DOHH2 (cell line): ENCODE measurements around the gene CUZD1.

ENCODE experiments used
- H3F3A ChIP-seq: fragments of 200-600 bp; sonication (generic), shearing (Covaris generic); 2 replicates; pipeline ENCODE4 v1.6.0; 2016; ENCODE audit warnings: antibody characterized with exemption, mild to moderate bottlenecking; ENCODE audit not compliant: control insufficient read depth, insufficient read depth
- H3K27ac ChIP-seq: fragments of 200-600 bp; sonication (generic); 2 replicates; pipeline ENCODE4 v1.5.1; 2014; ENCODE audit warnings: low read depth, mild to moderate bottlenecking, low read length, moderate library complexity
- H3K27me3 ChIP-seq: fragments of 200-600 bp; sonication (generic); 2 replicates; pipeline ENCODE4 v1.6.1; 2014; ENCODE audit warnings: mild to moderate bottlenecking, low read length, mixed read lengths; ENCODE audit not compliant: control insufficient read depth
- H3K36me3 ChIP-seq: fragments of 200-600 bp; sonication (generic); 2 replicates; pipeline ENCODE4 v1.6.1; 2014; ENCODE audit warnings: mild to moderate bottlenecking, low read length, moderate library complexity, mixed read lengths; ENCODE audit not compliant: control insufficient read depth
- H3K4me1 ChIP-seq: fragments of 200-600 bp; sonication (generic); 2 replicates; pipeline ENCODE4 v1.6.1; 2014; ENCODE audit warnings: mild to moderate bottlenecking, low read length, mixed read lengths; ENCODE audit not compliant: control insufficient read depth
- H3K4me2 ChIP-seq: fragments of 200-600 bp; sonication (generic); 2 replicates; pipeline ENCODE4 v1.6.0; 2014; ENCODE audit warnings: mild to moderate bottlenecking, low read length, moderate library complexity
- H3K4me3 ChIP-seq: fragments of 200-600 bp; sonication (generic); 2 replicates; pipeline ENCODE4 v1.5.1; 2014; ENCODE audit warnings: mild to moderate bottlenecking, low read length, mixed read lengths
- H3K79me2 ChIP-seq: fragments of 200-600 bp; sonication (generic); 2 replicates; pipeline ENCODE4 v1.6.1; 2014; ENCODE audit warnings: mild to moderate bottlenecking, low read length, mixed read lengths; ENCODE audit not compliant: control insufficient read depth
- H3K9me2 ChIP-seq: fragments of 200-600 bp; sonication (generic); replicated peaks from 2 replicates; pipeline ENCODE4 v1.6.1; 2014; ENCODE audit warnings: mild to moderate bottlenecking, low read length, mixed read lengths; ENCODE audit not compliant: control insufficient read depth
- H3K9me3 ChIP-seq: fragments of 200-600 bp; sonication (generic); 2 replicates; pipeline ENCODE4 v1.6.1; 2014; ENCODE audit warnings: antibody characterized with exemption, low read length, mixed read lengths; ENCODE audit not compliant: control insufficient read depth, insufficient read depth
- H4K20me1 ChIP-seq: fragments of 200-600 bp; sonication (generic); 2 replicates; pipeline ENCODE4 v1.6.0; 2014; ENCODE audit warnings: low read depth, mild to moderate bottlenecking, antibody characterized with exemption, low read length, moderate library complexity; ENCODE audit not compliant: control insufficient read depth, insufficient read depth
- CTCF ChIP-seq: fragments of 200-600 bp; sonication (generic); IDR thresholded peaks from one replicate; pipeline ENCODE4 v1.5.1; 2014; ENCODE audit warnings: antibody characterized with exemption, mild to moderate bottlenecking, low read depth, low read length; ENCODE audit not compliant: poor library complexity, severe bottlenecking
- EZH2phosphoT487 ChIP-seq: fragments of 200-600 bp; sonication (generic); IDR thresholded peaks from 2 replicates; pipeline ENCODE4 v1.6.1; 2017; ENCODE audit warnings: borderline replicate concordance, mild to moderate bottlenecking, antibody characterized with exemption, low read length, moderate library complexity, mixed read lengths

The CUZD1 gene

GRCh38 chr10:122812751-122813150 lies 32.9 kb downstream of the CUZD1 start:
- Histone ChIP-seq H3K4me1 (0 out of 2 replicates have a peak, but pooled peaks cover 5% of the 10 kb centered on the region), H3K27ac (no peak overlapping the region)
- TF ChIP-seq CTCF, result no peak
- TF ChIP-seq EZH2phosphoT487, result no peak

DNA sequence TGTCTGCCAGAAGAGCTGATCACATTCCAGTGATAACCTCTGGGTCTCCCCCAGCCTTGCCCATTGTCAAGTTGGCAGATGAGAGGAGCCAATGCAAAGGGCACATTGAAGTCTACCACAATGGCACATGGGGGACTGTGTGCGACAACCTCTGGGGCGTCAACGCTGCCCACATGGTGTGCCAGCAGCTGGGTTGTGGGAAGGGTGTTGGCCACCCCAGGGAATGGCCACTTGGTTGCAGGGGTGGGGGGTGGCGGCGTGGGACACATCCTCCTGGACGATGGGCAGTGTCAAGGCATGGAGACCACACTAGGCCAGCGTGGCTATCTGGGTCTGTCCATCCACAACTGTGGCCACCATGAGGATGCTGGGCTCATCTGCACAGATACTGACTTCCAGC lies 43.4 kb downstream of the CUZD1 start:
- no peaks in the 10 kb centered on the region for H3F3A ChIP-seq
- H3K9me3 ChIP-seq, result no peaks in the 10 kb centered on the region
- TF ChIP-seq CTCF, result no peak
- no peak for TF ChIP-seq EZH2phosphoT487
- no peaks in the 10 kb centered on the region for H3K4me1 ChIP-seq
- no peak overlapping the region for H3K4me2 ChIP-seq
- no peaks in the 10 kb centered on the region for H3K9me2 ChIP-seq
- H3K36me3 ChIP-seq, result no peaks in the 10 kb centered on the region
- no peaks in the 10 kb centered on the region for H3K79me2 ChIP-seq
- H3K4me3 ChIP-seq, result no peak overlapping the region
- no peak overlapping the region for H3K27ac ChIP-seq
- no peaks in the 10 kb centered on the region for H3K27me3 ChIP-seq
- no peaks in the 10 kb centered on the region for H4K20me1 ChIP-seq

More at GRCh38 chr10:122812751-122813150, 32.9 kb downstream of the CUZD1 start:
- Histone ChIP-seq H3K27me3 (peaks cover 2% of the 10 kb centered on the region; the same call in 1 of the 2 replicates), H4K20me1 (no peaks in the 10 kb centered on the region), H3K79me2 (no peaks in the 10 kb centered on the region), H3K9me3 (no peaks in the 10 kb centered on the region), H3F3A (no peaks in the 10 kb centered on the region), H3K36me3 (no peaks in the 10 kb centered on the region), H3K9me2 (no peaks in the 10 kb centered on the region), H3K4me3 (no peak overlapping the region), H3K4me2 (no peak overlapping the region)

DNA sequence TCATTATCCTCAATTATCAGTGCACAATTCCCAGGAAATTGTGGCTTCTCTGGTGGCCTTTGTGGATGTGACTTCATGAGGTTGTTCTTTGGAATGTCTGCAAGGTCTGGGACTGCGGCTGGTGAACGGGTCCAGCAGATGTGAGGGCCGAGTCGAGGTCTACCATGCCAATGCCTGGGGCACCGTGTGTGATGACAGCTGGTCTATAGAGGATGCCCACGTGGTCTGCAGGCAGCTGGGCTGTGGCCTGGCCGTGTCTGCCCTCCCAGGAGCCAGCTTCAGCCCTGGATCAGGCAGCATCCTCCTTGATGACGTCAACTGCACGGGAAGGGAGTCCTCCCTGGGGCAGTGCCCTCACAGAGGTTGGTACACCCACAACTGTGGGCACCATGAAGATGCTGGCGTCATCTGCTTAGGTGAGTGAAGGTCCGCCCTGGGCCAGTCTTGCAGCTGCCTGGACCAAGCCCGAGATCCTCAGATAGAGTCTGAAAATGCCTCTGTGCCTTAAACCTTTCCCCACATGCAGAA lies 46.9 kb downstream of the CUZD1 start:
- Histone ChIP-seq H4K20me1 (no peaks in the 10 kb centered on the region), H3K9me3 (no peaks in the 10 kb centered on the region), H3K79me2 (no peaks in the 10 kb centered on the region)

More for the DNA sequence above, 46.9 kb downstream of the CUZD1 start:
- Histone ChIP-seq H3K36me3 (no peaks in the 10 kb centered on the region), H3K4me3 (no peak overlapping the region), H3K9me2 (no peaks in the 10 kb centered on the region), H3K27me3 (no peaks in the 10 kb centered on the region), H3F3A (no peaks in the 10 kb centered on the region), H3K4me2 (no peak overlapping the region), H3K27ac (no peak overlapping the region), H3K4me1 (no peaks in the 10 kb centered on the region)
- TF ChIP-seq CTCF (no peak), EZH2phosphoT487 (no peak)
